NB4 (cell line): ENCODE measurements around the gene CHRM2.

Experiments
- CTCF ChIP-seq: IDR thresholded peaks from one replicate; pipeline ENCODE4 v1.5.1; 2012; ENCODE audit warnings: low read depth, low read length
- POLR2A ChIP-seq: IDR thresholded peaks from 2 replicates; pipeline ENCODE4 v1.6.1; 2011; ENCODE audit warnings: mild to moderate bottlenecking; ENCODE audit not compliant: insufficient read length; ENCODE audit errors: extremely low read depth
- TF ChIP-seq, protein P1 (sequence below): IDR thresholded peaks from 2 replicates; pipeline ENCODE4 v1.6.1; 2011; ENCODE audit warnings: low read depth, low read length

DNA sequence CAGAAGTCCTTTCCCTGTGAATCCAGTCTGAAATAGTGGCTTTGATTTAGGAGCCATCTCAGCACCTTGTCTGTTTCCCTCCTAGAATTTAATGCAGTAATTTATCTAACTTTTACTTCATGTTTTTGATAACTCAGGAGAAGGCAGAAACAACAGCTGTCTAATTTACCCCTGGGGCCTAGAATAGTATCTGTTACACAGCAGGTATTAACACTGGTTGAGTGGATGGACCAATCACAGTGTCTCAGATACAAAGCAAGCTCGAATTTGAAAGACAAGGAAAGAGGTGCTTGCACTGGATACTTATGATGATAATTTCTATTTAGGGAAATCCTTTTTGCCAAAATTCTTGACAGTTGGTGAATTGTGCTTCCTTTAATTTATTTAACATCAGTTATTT is 23.4 kb downstream of the CHRM2 start:
- TF ChIP-seq CTCF (no peak), POLR2A (no peak)
- TF ChIP-seq, protein P1, sequence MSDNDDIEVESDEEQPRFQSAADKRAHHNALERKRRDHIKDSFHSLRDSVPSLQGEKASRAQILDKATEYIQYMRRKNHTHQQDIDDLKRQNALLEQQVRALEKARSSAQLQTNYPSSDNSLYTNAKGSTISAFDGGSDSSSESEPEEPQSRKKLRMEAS = no peak
